Upper lobe of left lung (tissue), 4 donors: Measurements from ENCODE around the gene UTRN.

Source experiments
- CTCF ChIP-seq, 6 experiments: fragments of 450-650 bp in 4 of 6; fragments of 200-600 bp in 2 of 6; sonication (generic) in 2 of 6; IDR thresholded peaks; one replicate each; pipeline ENCODE4 v1.5.1; 2016 to 2019; ENCODE audit warnings: antibody characterized with exemption in 6 of 6
- POLR2A ChIP-seq, 4 donors: fragments of 450-650 bp; IDR thresholded peaks; one replicate each; pipeline ENCODE4 v1.5.1; 2016 to 2017; ENCODE audit warnings: antibody characterized with exemption in 4 of 4, mild to moderate bottlenecking in 2 of 4
- POLR2AphosphoS5 ChIP-seq, 2 donors: sonication (generic); formaldehyde crosslinking; IDR thresholded peaks; one replicate each; pipeline ENCODE4 v1.5.1; 2017; ENCODE audit warnings: antibody characterized with exemption in 2 of 2

GRCh38 chr6:144302701-144303372 is 17.7 kb downstream of the UTRN start:
- TF ChIP-seq POLR2A (IDR thresholded peaks at IDR 0.05) (no peak), CTCF (IDR thresholded peaks at IDR 0.05) (no peak), POLR2AphosphoS5 (IDR thresholded peaks at IDR 0.05) (no peak)
